Activated CD8-positive, alpha-beta memory T cell treated with anti-CD3 and anti-CD28 coated beads for 4 hours (primary cell): ENCODE data around the gene ACTMAP.
"Not testable (repeated sequence)": the region's sequence is repeated elsewhere in the genome, so short reads cannot be mapped to it uniquely, and the experiment has no call there.

Experiments
- DNase-seq, 2 donors: peaks; one replicate each; pipeline ENCODE4 v3.0.0-alpha.2; 2020; ENCODE audit warnings: low read depth in 2 of 2

ACTMAP gene

GRCh38 chr19:40776364-40776763 lies 26.1 kb upstream of the ACTMAP start:
- DNase-seq, result no peak

- DNase-seq, result no peak
Observed at GRCh38 chr19:40775632-40776022, 25.4 kb upstream of the ACTMAP start.

GRCh38 chr19:40774916-40775631 lies 24.8 kb upstream of the ACTMAP start, which contains the start of gene MIA:
Gene MIA (plus strand): TSS chr19:40775521. CDS start chr19:40775543, 22 bp downstream.
- no peak for DNase-seq

GRCh38 chr19:40771101-40771862 lies 21.0 kb upstream of the ACTMAP start:
- DNase-seq, result not testable (repeated sequence)

- DNase-seq, result no peak
Observed at GRCh38 chr19:40768869-40769268, 18.6 kb upstream of the ACTMAP start.

- not testable (repeated sequence) for DNase-seq
Observed at GRCh38 chr19:40766385-40766784, 16.1 kb upstream of the ACTMAP start.

GRCh38 chr19:40763963-40764362 lies 13.7 kb upstream of the ACTMAP start:
- no peak for DNase-seq

- DNase-seq, result no peak
Observed at GRCh38 chr19:40763526-40763925, 13.2 kb upstream of the ACTMAP start.

GRCh38 chr19:40762754-40763470 lies 12.6 kb upstream of the ACTMAP start:
- no peak for DNase-seq

- no peak for DNase-seq
Observed at GRCh38 chr19:40759352-40759751, 9.1 kb upstream of the ACTMAP start.

GRCh38 chr19:40758491-40758890 lies 8.2 kb upstream of the ACTMAP start:
- DNase-seq, result no peak

- no peak for DNase-seq
Observed at GRCh38 chr19:40756502-40757110, 6.3 kb upstream of the ACTMAP start.

- DNase-seq, result no peak
Observed at GRCh38 chr19:40755791-40756190, 5.5 kb upstream of the ACTMAP start.

- no peak for DNase-seq
Observed at GRCh38 chr19:40755248-40755624, 5.0 kb upstream of the ACTMAP start.

- DNase-seq, result peak in 1 of 2 donors; percentile 28
Observed at GRCh38 chr19:40754611-40755247, 4.5 kb upstream of the ACTMAP start.

- no peak for DNase-seq
Observed at GRCh38 chr19:40752257-40752781, 2.0 kb upstream of the ACTMAP start.

GRCh38 chr19:40750874-40751537 lies 729 bp upstream of the ACTMAP start, which contains the start of gene SNRPA:
Gene SNRPA (plus strand): TSS chr19:40751203. CDS start chr19:40751409, 206 bp downstream.
- DNase-seq, result peak; percentile 88 to 95

GRCh38 chr19:40747536-40747935 lies 2.7 kb downstream of the ACTMAP start:
- no peak for DNase-seq

GRCh38 chr19:40745402-40745780 lies 4.9 kb downstream of the ACTMAP start:
- DNase-seq, result no peak

- DNase-seq, result no peak
Observed at GRCh38 chr19:40744554-40745401, 5.5 kb downstream of the ACTMAP start.
